Measurements from ENCODE around the gene LRCOL1. TPM values are rescaled to one million over a fixed set of nuclear protein-coding genes. Genes with fewer than 3 reads are reported as not detected.

Gene LRCOL1
- polyA plus RNA-seq, 3 donors, result not detected

- H3K79me2 ChIP-seq (ENCODE audit: insufficient read depth, low read length), result no peaks in the 10 kb centered on the region
- Mint-ChIP-seq H3K27me3 (ENCODE audit: low read depth in 3 of 3) (peaks cover 0 to 3% (median 0%) of the 10 kb centered on the region in 3 donors), H3K4me3 (no peak overlapping the region), H3K4me1 (no peaks in the 10 kb centered on the region), H3K36me3 (peaks cover 20 to 46% of the 10 kb centered on the region in 2 donors), H3K9me3 (no peaks in the 10 kb centered on the region), H3K27ac (no peak overlapping the region)
- intact Hi-C loops (cut with micrococcal nuclease), result no loop called here
- H3K27ac ChIP-seq (ENCODE audit: low read depth in 1 of 2, low read length in 2 of 2), result no peak overlapping the region
- H3K9ac ChIP-seq (ENCODE audit: insufficient read depth, low read length, poor library complexity, severe bottlenecking), result no peak overlapping the region
- no peak for TF ChIP-seq CTCF (IDR thresholded peaks at IDR 0.05)
- no peak overlapping the region for H3K4me2 ChIP-seq (replicated peaks; ENCODE audit: extremely low read depth, low read length, poor library complexity, severe bottlenecking)
- no peak for DNase-seq
- H4K20me1 ChIP-seq (ENCODE audit: insufficient read depth, low read length), result peaks cover 14% of the 10 kb centered on the region
- 97% methylated on average over 13 of the region's 16 CpGs for WGBS (ENCODE audit: insufficient coverage)
- H3K4me1 ChIP-seq (ENCODE audit: control insufficient read depth in 1 of 2, insufficient read depth in 2 of 2, low read length in 2 of 2), result no peaks in the 10 kb centered on the region
- H3K4me3 ChIP-seq (replicated peaks in 1 of 3; ENCODE audit: low read depth in 2 of 3, low read length in 3 of 3), result no peak overlapping the region
- H3K36me3 ChIP-seq (replicated peaks in 1 of 2; ENCODE audit: control insufficient read depth in 1 of 2, insufficient read depth in 2 of 2, low read length in 2 of 2), result peaks cover 25 to 30% of the 10 kb centered on the region in 2 donors
- H2AFZ ChIP-seq (ENCODE audit: insufficient read depth, low read depth, low read length, poor library complexity, severe bottlenecking), result no peak overlapping the region
- no peaks in the 10 kb centered on the region for H3K9me3 ChIP-seq (replicated peaks in 1 of 2; ENCODE audit: control insufficient read depth in 1 of 2, insufficient read depth in 1 of 2, low read length in 2 of 2)
- no peaks in the 10 kb centered on the region for H3K27me3 ChIP-seq (ENCODE audit: control insufficient read depth in 2 of 2, insufficient read depth in 2 of 2, low read length in 2 of 2)
Measured at GRCh38 chr12:132568301-132568700, 42.1 kb downstream of the LRCOL1 start.

- 97% methylated on average over 22 of the region's 25 CpGs for WGBS (ENCODE audit: insufficient coverage)
Measured at GRCh38 chr12:132566516-132567131, 43.8 kb downstream of the LRCOL1 start.

More at GRCh38 chr12:132566516-132567131, 43.8 kb downstream of the LRCOL1 start:
- Histone ChIP-seq H2AFZ (ENCODE audit: insufficient read depth, low read depth, low read length, poor library complexity, severe bottlenecking) (no peak overlapping the region), H3K36me3 (replicated peaks in 1 of 2; ENCODE audit: control insufficient read depth in 1 of 2, insufficient read depth in 2 of 2, low read length in 2 of 2) (peaks cover 20 to 30% of the 10 kb centered on the region in 2 donors), H3K27ac (ENCODE audit: low read depth in 1 of 2, low read length in 2 of 2) (no peak overlapping the region), H3K4me3 (replicated peaks in 1 of 3; ENCODE audit: low read depth in 2 of 3, low read length in 3 of 3) (no peak overlapping the region), H3K27me3 (ENCODE audit: control insufficient read depth in 2 of 2, insufficient read depth in 2 of 2, low read length in 2 of 2) (no peaks in the 10 kb centered on the region), H3K79me2 (ENCODE audit: insufficient read depth, low read length) (no peaks in the 10 kb centered on the region), H3K4me1 (ENCODE audit: control insufficient read depth in 1 of 2, insufficient read depth in 2 of 2, low read length in 2 of 2) (no peaks in the 10 kb centered on the region), H4K20me1 (ENCODE audit: insufficient read depth, low read length) (peaks cover 26% of the 10 kb centered on the region), H3K9ac (ENCODE audit: insufficient read depth, low read length, poor library complexity, severe bottlenecking) (no peak overlapping the region), H3K4me2 (replicated peaks; ENCODE audit: extremely low read depth, low read length, poor library complexity, severe bottlenecking) (no peak overlapping the region), H3K9me3 (replicated peaks in 1 of 2; ENCODE audit: control insufficient read depth in 1 of 2, insufficient read depth in 1 of 2, low read length in 2 of 2) (no peaks in the 10 kb centered on the region)
- intact Hi-C loops (cut with micrococcal nuclease), result no loop called here
- Mint-ChIP-seq H3K27ac (peak overlapping the region in 1 of 7 donors; percentile 9), H3K4me3 (no peak overlapping the region), H3K27me3 (ENCODE audit: low read depth in 3 of 3) (peaks cover 0 to 2% (median 1%) of the 10 kb centered on the region in 3 donors), H3K9me3 (peaks cover 0 to 2% (median 0%) of the 10 kb centered on the region in 7 donors), H3K36me3 (peaks cover 20 to 48% of the 10 kb centered on the region in 2 donors), H3K4me1 (no peaks in the 10 kb centered on the region)
- no peak for TF ChIP-seq CTCF (IDR thresholded peaks at IDR 0.05)
- no peak for DNase-seq
